Gastrocnemius medialis (tissue), 4 donors: ENCODE measurements around the gene SEMA3D. TPM values are rescaled to one million over a fixed set of nuclear protein-coding genes. Genes with fewer than 3 reads are reported as not detected.
A peak's percentile ranks its signal among the peaks of the same experiment; 100 is the strongest.

ENCODE experiments used
- ATAC-seq, 2 donors: fragments of 150-250 bp; one replicate each; pipeline ENCODE4 v1.9.1; 2016
- DNase-seq, 2 donors: peaks; one replicate each; pipeline ENCODE4 v3.0.0-alpha.2; 2019
- H3K27ac ChIP-seq, 4 donors: fragments of 200-600 bp; sonication (generic); 1 replicate in 1 of 4; 2 replicates in 3 of 4; pipeline ENCODE4 v1.5.1; 2016 to 2018; ENCODE audit warnings: mild to moderate bottlenecking in 2 of 4, moderate library complexity in 1 of 4
- H3K27me3 ChIP-seq, 3 donors: fragments of 200-600 bp; sonication (generic) in 2 of 3; 1 replicate in 1 of 3; 2 replicates in 2 of 3; pipeline versions ENCODE4 v1.5.1 to v1.6.0; 2016 to 2019; ENCODE audit warnings: mild to moderate bottlenecking in 1 of 3, moderate library complexity in 1 of 3
- H3K36me3 ChIP-seq, 2 donors: fragments of 200-600 bp; sonication (generic) in 1 of 2; one replicate each; pipeline ENCODE4 v1.5.1; 2017 to 2018
- H3K4me1 ChIP-seq, 2 donors: fragments of 200-600 bp; sonication (generic) in 1 of 2; one replicate each; pipeline ENCODE4 v1.5.1; 2016 to 2017; ENCODE audit warnings: mild to moderate bottlenecking in 2 of 2
- H3K4me3 ChIP-seq, 4 donors: fragments of 200-600 bp; sonication (generic) in 3 of 4; 1 replicate in 1 of 4; 2 replicates in 3 of 4; pipeline ENCODE4 v1.5.1; 2016 to 2019; ENCODE audit warnings: mild to moderate bottlenecking in 2 of 4
- H3K9me3 ChIP-seq, 3 donors: fragments of 200-600 bp; sonication (generic) in 2 of 3; 1 replicate in 1 of 3; 2 replicates in 2 of 3; pipeline ENCODE4 v1.5.1; 2016 to 2019
- POLR2A ChIP-seq, 2 donors: fragments of 450-650 bp; IDR thresholded peaks; one replicate each; pipeline ENCODE4 v1.6.1; 2017; ENCODE audit warnings: antibody characterized with exemption in 2 of 2, mild to moderate bottlenecking in 2 of 2, moderate library complexity in 2 of 2
- in situ Hi-C, 4 donors: fragments of 200-750 bp; cut with MboI; loops; one replicate each; pipeline versions ENCODE4 v1.15.0 to v1.8.0; 2017; ENCODE audit warnings: low sequenced_read_pairs in 4 of 4
- intact Hi-C: fragments of 100-400 bp; cut with DNase I; formaldehyde crosslinking; loops from one replicate; pipeline ENCODE4 v1.15.1; 2023; ENCODE audit warnings: low total_unique reads
- total RNA-seq, 4 donors: library from RNA; depleted of rRNA; stranded (reverse); fragments of >200 nt; gene quantifications; one replicate each; pipeline versions ENCODE4 v1.1.0 to v1.2.3, GENCODE V29; 2016
- TF ChIP-seq, protein P1 (sequence below), 5 experiments: fragments of 450-650 bp in 3 of 5; fragments of 200-600 bp in 2 of 5; sonication (generic) in 2 of 5; IDR thresholded peaks in 4 of 5; conservative IDR thresholded peaks in 1 of 5; 1 replicate in 4 of 5; 2 replicates in 1 of 5; pipeline ENCODE4 v1.5.1; 2016 to 2019; ENCODE audit warnings: antibody characterized with exemption in 5 of 5, mild to moderate bottlenecking in 3 of 5, moderate library complexity in 3 of 5

The SEMA3D gene
- total RNA-seq, 4 donors from 2014 or later = 0.75 TPM; not detected in 3

DNA sequence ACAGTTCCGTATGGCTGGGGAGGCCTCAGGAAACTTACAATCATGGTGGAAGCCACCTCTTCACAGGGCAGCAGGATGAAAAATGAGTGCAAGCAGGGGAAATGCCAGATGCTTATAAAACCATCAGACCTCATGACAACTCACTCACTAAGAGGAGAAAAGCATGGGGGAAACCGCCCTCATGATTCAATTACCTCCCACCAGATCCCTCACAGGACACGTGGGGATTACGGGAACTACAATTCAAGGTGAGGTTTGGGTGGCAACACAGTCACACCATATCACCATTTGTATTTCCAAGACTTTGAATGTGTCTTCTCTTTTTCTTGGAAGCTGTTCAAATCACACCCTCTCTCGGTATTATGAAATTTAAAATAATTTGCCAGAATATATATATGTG, 80.1 kb downstream of the SEMA3D start:
- Histone ChIP-seq H3K27ac (no peak overlapping the region), H3K27me3 (no peaks in the 10 kb centered on the region), H3K36me3 (no peaks in the 10 kb centered on the region), H3K4me1 (no peaks in the 10 kb centered on the region), H3K4me3 (no peak overlapping the region), H3K9me3 (no peaks in the 10 kb centered on the region)
- intact Hi-C loops = no loop called here
- DNase-seq (no peak), ATAC-seq (no peak)
- in situ Hi-C loops = no loop called here
- no peak for TF ChIP-seq POLR2A (IDR thresholded peaks at IDR 0.05)
- TF ChIP-seq, protein P1, sequence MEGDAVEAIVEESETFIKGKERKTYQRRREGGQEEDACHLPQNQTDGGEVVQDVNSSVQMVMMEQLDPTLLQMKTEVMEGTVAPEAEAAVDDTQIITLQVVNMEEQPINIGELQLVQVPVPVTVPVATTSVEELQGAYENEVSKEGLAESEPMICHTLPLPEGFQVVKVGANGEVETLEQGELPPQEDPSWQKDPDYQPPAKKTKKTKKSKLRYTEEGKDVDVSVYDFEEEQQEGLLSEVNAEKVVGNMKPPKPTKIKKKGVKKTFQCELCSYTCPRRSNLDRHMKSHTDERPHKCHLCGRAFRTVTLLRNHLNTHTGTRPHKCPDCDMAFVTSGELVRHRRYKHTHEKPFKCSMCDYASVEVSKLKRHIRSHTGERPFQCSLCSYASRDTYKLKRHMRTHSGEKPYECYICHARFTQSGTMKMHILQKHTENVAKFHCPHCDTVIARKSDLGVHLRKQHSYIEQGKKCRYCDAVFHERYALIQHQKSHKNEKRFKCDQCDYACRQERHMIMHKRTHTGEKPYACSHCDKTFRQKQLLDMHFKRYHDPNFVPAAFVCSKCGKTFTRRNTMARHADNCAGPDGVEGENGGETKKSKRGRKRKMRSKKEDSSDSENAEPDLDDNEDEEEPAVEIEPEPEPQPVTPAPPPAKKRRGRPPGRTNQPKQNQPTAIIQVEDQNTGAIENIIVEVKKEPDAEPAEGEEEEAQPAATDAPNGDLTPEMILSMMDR (IDR thresholded peaks at IDR 0.05 in 4 of 5, conservative IDR thresholded peaks at IDR 0.05 in 1 of 5) = no peak

DNA sequence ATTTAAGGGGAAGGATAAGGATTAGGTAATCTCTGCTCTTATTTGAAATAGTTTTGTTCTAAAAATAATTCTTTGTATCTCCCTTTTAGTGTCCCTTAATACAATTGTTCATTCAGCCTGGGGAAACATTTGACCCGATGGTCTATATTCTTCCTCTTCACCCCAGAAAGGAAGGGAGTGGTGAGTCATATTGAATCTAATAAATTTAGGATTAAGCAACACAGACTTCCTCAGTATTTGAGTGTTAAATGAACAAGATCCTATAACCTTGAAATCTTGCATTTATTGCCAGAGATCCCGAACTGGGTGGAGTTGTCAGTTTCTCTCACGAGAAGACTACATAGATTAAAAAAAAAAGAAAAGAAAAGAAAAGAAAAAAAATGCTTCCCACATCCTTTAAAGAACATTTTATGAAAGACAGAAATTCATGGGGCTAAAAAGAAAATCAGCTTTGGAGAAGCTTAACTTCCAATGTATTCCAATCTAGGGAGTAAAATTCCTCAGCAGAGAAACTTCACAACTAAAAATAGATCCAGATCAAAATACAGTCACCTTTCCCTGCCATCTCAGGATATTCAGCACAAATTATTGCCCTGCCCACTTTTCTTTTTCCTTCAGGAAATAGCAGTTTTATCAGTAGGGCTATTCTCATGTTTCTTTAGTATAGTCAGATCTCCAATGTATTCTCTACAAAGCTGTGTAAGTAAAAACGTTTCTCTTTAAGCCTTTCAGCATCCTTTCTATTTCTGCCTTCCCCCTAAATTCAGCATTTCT, 82.2 kb downstream of the SEMA3D start:
- Histone ChIP-seq H3K27me3 (no peaks in the 10 kb centered on the region), H3K4me3 (no peak overlapping the region), H3K9me3 (no peaks in the 10 kb centered on the region), H3K27ac (no peak overlapping the region), H3K36me3 (no peaks in the 10 kb centered on the region), H3K4me1 (no peaks in the 10 kb centered on the region)
- in situ Hi-C loops = no loop called here
- ATAC-seq (no peak), DNase-seq (no peak)
- intact Hi-C loops = no loop called here
- TF ChIP-seq, protein P1 (IDR thresholded peaks at IDR 0.05 in 4 of 5, conservative IDR thresholded peaks at IDR 0.05 in 1 of 5) = no peak
- no peak for TF ChIP-seq POLR2A (IDR thresholded peaks at IDR 0.05)

DNA sequence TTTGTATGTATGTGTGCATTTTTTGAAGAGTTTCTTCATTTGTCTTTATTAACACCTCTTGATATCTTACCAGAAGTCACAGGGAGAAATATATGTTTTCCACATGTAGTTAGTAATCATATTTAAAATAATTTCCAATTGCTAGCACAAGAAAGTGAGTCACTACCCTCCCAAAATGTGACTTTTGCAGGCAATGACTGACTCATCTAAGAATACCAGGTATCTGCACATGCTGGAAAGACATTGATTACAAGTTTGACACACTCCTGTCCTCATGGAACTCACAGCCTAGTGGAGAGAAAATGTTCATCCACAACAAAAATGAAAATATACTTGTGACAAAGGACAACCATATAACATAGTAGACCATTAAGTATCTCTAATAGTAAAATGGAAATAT, 82.9 kb downstream of the SEMA3D start:
- no peak for ATAC-seq
- TF ChIP-seq, protein P1 (IDR thresholded peaks at IDR 0.05 in 4 of 5, conservative IDR thresholded peaks at IDR 0.05 in 1 of 5) = no peak
- no peak for TF ChIP-seq POLR2A (IDR thresholded peaks at IDR 0.05)
- intact Hi-C loops = no loop called here

DNA sequence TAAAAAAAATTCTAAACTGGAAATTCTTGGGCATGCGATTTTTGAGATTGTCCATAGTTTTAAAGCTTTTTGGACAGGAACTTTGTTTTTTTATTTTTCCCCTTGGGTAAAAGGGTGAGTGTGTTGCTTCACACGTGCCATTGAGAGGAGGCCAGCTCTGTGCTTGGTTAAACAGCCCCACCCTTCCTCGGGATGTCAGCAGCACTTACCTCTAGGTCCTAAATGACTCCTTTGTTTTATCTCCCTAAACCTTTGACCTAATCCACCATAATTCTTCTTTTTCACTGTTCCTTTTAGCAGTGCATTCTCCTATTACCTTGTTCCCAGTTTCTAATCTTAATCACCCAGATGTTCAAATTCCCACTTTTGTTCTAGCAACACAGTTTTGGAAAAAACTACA, 83.5 kb downstream of the SEMA3D start:
- peak; percentile 2 to 12 for DNase-seq
- intact Hi-C loops (no loop called here), in situ Hi-C loops (no loop called here)
- H3K4me1 ChIP-seq = no peaks in the 10 kb centered on the region
- H3K27ac ChIP-seq = no peak overlapping the region
- no peak for TF ChIP-seq POLR2A (IDR thresholded peaks at IDR 0.05)
- TF ChIP-seq, protein P1 (IDR thresholded peaks at IDR 0.05 in 4 of 5, conservative IDR thresholded peaks at IDR 0.05 in 1 of 5) = no peak
- no peak for ATAC-seq
- no peaks in the 10 kb centered on the region for H3K9me3 ChIP-seq
- no peaks in the 10 kb centered on the region for H3K36me3 ChIP-seq
- no peak overlapping the region for H3K4me3 ChIP-seq
- no peaks in the 10 kb centered on the region for H3K27me3 ChIP-seq

More for the DNA sequence above, 82.9 kb downstream of the SEMA3D start:
- in situ Hi-C loops = no loop called here
- Histone ChIP-seq H3K36me3 (no peaks in the 10 kb centered on the region), H3K4me3 (no peak overlapping the region), H3K27ac (no peak overlapping the region), H3K9me3 (no peaks in the 10 kb centered on the region), H3K4me1 (no peaks in the 10 kb centered on the region), H3K27me3 (no peaks in the 10 kb centered on the region)
- no peak for DNase-seq
